HCT116 (cell line): ENCODE measurements around the gene MELTF. TPM values are rescaled to one million over a fixed set of nuclear protein-coding genes. Genes with fewer than 3 reads are reported as not detected.

Source experiments
- ATAC-seq: fragments of 200-7000 bp; cut with Tn5 transposase; 2 replicates; pipeline ENCODE4 v1.9.1; 2020; ENCODE audit warnings: mild to moderate bottlenecking, moderate library complexity
- BruUV-seq: library from RNA; stranded (reverse); fragments of 400-500 nt; replicated peaks from 2 replicates; lab custom pipeline; 2021; lab: Mats Ljungman, UMichigan
- CTCF ChIA-PET: fragments of 300-600 bp; sonication (Branson Sonifier 250); formaldehyde crosslinking; loops from one replicate; lab custom pipeline; 2021; ENCODE audit warnings: antibody characterized with exemption; lab: Charles Lee
- POLR2A ChIA-PET: fragments of 300-600, 350-600 bp; sonication (Branson Sonifier 250); formaldehyde crosslinking; loops from one replicate; lab custom pipeline; 2021; ENCODE audit warnings: antibody characterized with exemption; lab: Charles Lee
- RAD21 ChIA-PET, 2 experiments: fragments of 300-600 bp; sonication (Branson Sonifier 250); formaldehyde crosslinking; loops; one replicate each; lab custom pipeline; 2023; ENCODE audit warnings: low total read pairs in 2 of 2; ENCODE audit not compliant: uncharacterized antibody in 2 of 2, unreplicated experiment in 2 of 2, low non-redundant PET in 1 of 2; lab: Charles Lee
- DNase-seq: peaks from one replicate; pipeline ENCODE4 v3.0.0-alpha.2; 2010; ENCODE audit warnings: low read depth, low spot score
- H2AFZ ChIP-seq: fragments of 200-600 bp; shearing (Covaris generic), sonication (generic); 2 replicates; pipeline ENCODE4 v1.6.1; 2017; ENCODE audit warnings: low read depth, mixed run types, mixed read lengths, antibody characterized with exemption, low read length; ENCODE audit not compliant: poor library complexity, severe bottlenecking
- H3K27ac ChIP-seq: 2 replicates; pipeline ENCODE4 v1.5.1; 2012; ENCODE audit warnings: low read depth, low read length
- H3K27me3 ChIP-seq: fragments of 200-600 bp; sonication (generic); 2 replicates; pipeline ENCODE4 v1.6.1; 2016; ENCODE audit warnings: mixed run types, low read length, mixed read lengths; ENCODE audit not compliant: insufficient read depth
- H3K36me3 ChIP-seq, 2 experiments: fragments of 200-500 bp in 1 of 2; fragments of 200-600 bp in 1 of 2; sonication (Bioruptor generic) in 1 of 2; sonication (generic) in 1 of 2; 2 replicates each; pipeline versions ENCODE4 v1.5.1 to v1.6.1; 2014 to 2016; ENCODE audit warnings: low read length in 2 of 2, inconsistent platforms in 1 of 2, mixed read lengths in 1 of 2, mixed run types in 1 of 2; ENCODE audit not compliant: insufficient read depth in 2 of 2, control insufficient read depth in 1 of 2
- H3K4me1 ChIP-seq, 2 experiments: fragments of 200-600 bp in 1 of 2; sonication (generic) in 1 of 2; 2 replicates each; pipeline versions ENCODE4 v1.5.1 to v1.6.1; 2012 to 2017; ENCODE audit warnings: low read length in 2 of 2, inconsistent platforms in 1 of 2, mild to moderate bottlenecking in 1 of 2, mixed read lengths in 1 of 2, mixed run types in 1 of 2, moderate library complexity in 1 of 2; ENCODE audit not compliant: insufficient read depth in 2 of 2, control insufficient read depth in 1 of 2
- H3K4me2 ChIP-seq: fragments of 200-600 bp; sonication (generic); 2 replicates; pipeline ENCODE4 v1.6.1; 2017; ENCODE audit warnings: mixed run types, low read length, mixed read lengths
- H3K4me3 ChIP-seq, 2 experiments: fragments of 200-600 bp in 1 of 2; sonication (generic) in 1 of 2; replicated peaks in 1 of 2; 2 replicates each; pipeline ENCODE4 v1.5.1; 2011 to 2016; ENCODE audit warnings: low read length in 2 of 2, control low read depth in 1 of 2, low read depth in 1 of 2, mild to moderate bottlenecking in 1 of 2, mixed read lengths in 1 of 2, mixed run types in 1 of 2
- H3K79me2 ChIP-seq: fragments of 200-600 bp; sonication (generic); 2 replicates; pipeline ENCODE4 v1.6.1; 2017; ENCODE audit warnings: mild to moderate bottlenecking, mixed run types, low read length, moderate library complexity, mixed read lengths; ENCODE audit not compliant: insufficient read depth
- H3K9ac ChIP-seq: fragments of 200-600 bp; sonication (generic); 2 replicates; pipeline ENCODE4 v1.6.1; 2016; ENCODE audit warnings: low read length, mixed read lengths
- H3K9me2 ChIP-seq: fragments of 200-600 bp; sonication (generic), shearing (Covaris generic); 2 replicates; pipeline ENCODE4 v1.6.1; 2017; ENCODE audit warnings: mixed run types, mild to moderate bottlenecking, moderate library complexity; ENCODE audit not compliant: insufficient read depth
- H3K9me3 ChIP-seq, 2 experiments: fragments of 200-500 bp in 1 of 2; fragments of 200-600 bp in 1 of 2; sonication (Bioruptor generic) in 1 of 2; sonication (generic) in 1 of 2; 2 replicates each; pipeline ENCODE4 v1.6.1; 2014 to 2017; ENCODE audit warnings: low read length in 2 of 2, mixed read lengths in 2 of 2, inconsistent platforms in 1 of 2, low read depth in 1 of 2, mild to moderate bottlenecking in 1 of 2, mixed run types in 1 of 2, moderate library complexity in 1 of 2; ENCODE audit not compliant: control insufficient read depth in 1 of 2, insufficient read depth in 1 of 2
- H4K20me1 ChIP-seq: fragments of 200-600 bp; sonication (generic), shearing (Covaris generic); 2 replicates; pipeline ENCODE4 v1.6.1; 2017; ENCODE audit warnings: mixed run types, mild to moderate bottlenecking, moderate library complexity; ENCODE audit not compliant: insufficient read depth
- CEBPB ChIP-seq: IDR thresholded peaks from 2 replicates; pipeline ENCODE4 v1.6.1; 2012; ENCODE audit warnings: low read depth
- CTCF ChIP-seq, 3 experiments: fragments of 200-600 bp in 1 of 3; sonication (generic) in 1 of 3; IDR thresholded peaks in 2 of 3; conservative IDR thresholded peaks in 1 of 3; 2 replicates each; pipeline ENCODE4 v1.5.1; 2012 to 2017; ENCODE audit warnings: low read depth in 2 of 3, low read length in 2 of 3, antibody characterized with exemption in 1 of 3, borderline replicate concordance in 1 of 3, control low read depth in 1 of 3, mild to moderate bottlenecking in 1 of 3, mixed read lengths in 1 of 3, mixed run types in 1 of 3, moderate library complexity in 1 of 3; ENCODE audit not compliant: insufficient read depth in 1 of 3
- EGR1 ChIP-seq: IDR thresholded peaks from 2 replicates; pipeline ENCODE4 v1.6.1; 2012; ENCODE audit warnings: low read depth
- ELF1 ChIP-seq: IDR thresholded peaks from 2 replicates; pipeline ENCODE4 v1.6.1; 2012; ENCODE audit warnings: low read depth, borderline replicate concordance
- EZH2phosphoT487 ChIP-seq: fragments of 200-600 bp; IDR thresholded peaks from 2 replicates; pipeline ENCODE4 v1.6.1; 2018; ENCODE audit warnings: antibody characterized with exemption, borderline replicate concordance
- FOSL1 ChIP-seq: IDR thresholded peaks from 2 replicates; pipeline ENCODE4 v1.6.1; 2012; ENCODE audit warnings: low read depth
- POLR2A ChIP-seq: IDR thresholded peaks from 2 replicates; pipeline ENCODE4 v1.7.0; 2011; ENCODE audit warnings: borderline replicate concordance; ENCODE audit not compliant: insufficient read depth, insufficient read length; ENCODE audit errors: extremely low read depth
- RAD21 ChIP-seq: IDR thresholded peaks from 2 replicates; pipeline ENCODE4 v1.6.1; 2012; ENCODE audit warnings: low read depth, mild to moderate bottlenecking
- SIN3A ChIP-seq: IDR thresholded peaks from 2 replicates; pipeline ENCODE4 v1.6.1; 2012; ENCODE audit warnings: low read depth
- SP1 ChIP-seq: IDR thresholded peaks from 2 replicates; pipeline ENCODE4 v1.6.1; 2012; ENCODE audit warnings: low read depth
- SRF ChIP-seq: IDR thresholded peaks from 2 replicates; pipeline ENCODE4 v1.6.1; 2012; ENCODE audit warnings: low read depth
- YY1 ChIP-seq: IDR thresholded peaks from 2 replicates; pipeline ENCODE4 v1.6.1; 2011; ENCODE audit warnings: low read length, low read depth, moderate library complexity, mild to moderate bottlenecking; ENCODE audit not compliant: insufficient replicate concordance; ENCODE audit errors: extremely low read depth
- ZFX ChIP-seq: fragments of 450-650 bp; IDR thresholded peaks from 2 replicates; pipeline ENCODE4 v1.6.1; 2017
- ZNF274 ChIP-seq: fragments of 200-500 bp; sonication (Bioruptor generic); IDR thresholded peaks from 2 replicates; pipeline ENCODE4 v1.6.1; 2014; ENCODE audit warnings: mild to moderate bottlenecking, low read depth, low read length, inconsistent platforms
- intact Hi-C: fragments of 100-400 bp; cut with micrococcal nuclease; formaldehyde crosslinking; loops from 2 replicates; pipeline ENCODE4 v1.10.0; 2022
- total RNA-seq: library from RNA; stranded (reverse); gene quantifications from one replicate; pipeline ENCODE4 v1.2.1, GENCODE V29; 2021; ENCODE audit not compliant: unreplicated experiment
- TF ChIP-seq, protein P1 (sequence below): IDR thresholded peaks from 2 replicates; pipeline ENCODE4 v1.6.1; 2012
- TF ChIP-seq, protein P2 (sequence below): IDR thresholded peaks from 2 replicates; pipeline ENCODE4 v1.6.1; 2011; ENCODE audit warnings: mild to moderate bottlenecking, low read length, moderate library complexity; ENCODE audit not compliant: insufficient replicate concordance; ENCODE audit errors: extremely low read depth
- TF ChIP-seq, protein P3 (sequence below): IDR thresholded peaks from 2 replicates; pipeline ENCODE4 v1.6.1; 2012

Gene MELTF
- total RNA-seq, 1 experiment from 2014 or later, result 47.6 TPM

- TF ChIP-seq EZH2phosphoT487 (no peak), ZFX (no peak), ZNF274 (no peak), CTCF (IDR thresholded peaks at IDR 0.05 in 2 of 3, conservative IDR thresholded peaks at IDR 0.05 in 1 of 3; ENCODE audit: borderline replicate concordance in 1 of 3, insufficient read depth in 1 of 3, low read depth in 2 of 3, low read length in 2 of 3) (no peak), YY1 (no peak)
- TF ChIP-seq, all 23 proteins: peak for 0
- H3K27me3 ChIP-seq, result no peaks in the 10 kb centered on the region
Observed at GRCh38 chr3:197014942-197015575, 14.6 kb downstream of the MELTF start.

DNA sequence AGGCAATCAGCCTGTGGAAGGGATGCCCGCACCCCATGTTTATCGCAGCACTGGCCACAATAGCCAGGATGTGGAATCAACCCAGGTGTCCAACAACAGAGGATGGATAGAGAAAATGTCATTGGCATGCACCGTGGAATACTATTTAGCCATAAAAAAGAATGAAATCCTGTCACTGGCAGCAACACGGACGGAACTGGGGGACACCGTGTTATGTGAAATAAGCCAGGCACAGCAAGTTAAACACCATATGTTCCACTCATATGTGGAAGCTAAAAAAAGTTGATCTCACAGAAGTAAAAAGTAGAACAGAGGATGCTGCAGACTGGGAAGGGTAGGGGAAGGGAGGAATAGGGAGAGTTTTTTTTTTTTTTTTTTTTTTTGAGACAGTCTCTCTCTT, 15.6 kb downstream of the MELTF start:
- RAD21 ChIA-PET, result no interaction called here
- no peak for TF ChIP-seq SP1
- TF ChIP-seq YY1, result no peak
- no peak for TF ChIP-seq ZNF274
- TF ChIP-seq POLR2A, result no peak
- TF ChIP-seq RAD21, result no peak
- no peak for TF ChIP-seq SRF
- TF ChIP-seq, protein P1, sequence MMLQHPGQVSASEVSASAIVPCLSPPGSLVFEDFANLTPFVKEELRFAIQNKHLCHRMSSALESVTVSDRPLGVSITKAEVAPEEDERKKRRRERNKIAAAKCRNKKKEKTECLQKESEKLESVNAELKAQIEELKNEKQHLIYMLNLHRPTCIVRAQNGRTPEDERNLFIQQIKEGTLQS, result no peak
- no peak for TF ChIP-seq FOSL1
- no peak for TF ChIP-seq CEBPB
- TF ChIP-seq ELF1, result no peak
- TF ChIP-seq SIN3A, result no peak
- TF ChIP-seq, protein P2, sequence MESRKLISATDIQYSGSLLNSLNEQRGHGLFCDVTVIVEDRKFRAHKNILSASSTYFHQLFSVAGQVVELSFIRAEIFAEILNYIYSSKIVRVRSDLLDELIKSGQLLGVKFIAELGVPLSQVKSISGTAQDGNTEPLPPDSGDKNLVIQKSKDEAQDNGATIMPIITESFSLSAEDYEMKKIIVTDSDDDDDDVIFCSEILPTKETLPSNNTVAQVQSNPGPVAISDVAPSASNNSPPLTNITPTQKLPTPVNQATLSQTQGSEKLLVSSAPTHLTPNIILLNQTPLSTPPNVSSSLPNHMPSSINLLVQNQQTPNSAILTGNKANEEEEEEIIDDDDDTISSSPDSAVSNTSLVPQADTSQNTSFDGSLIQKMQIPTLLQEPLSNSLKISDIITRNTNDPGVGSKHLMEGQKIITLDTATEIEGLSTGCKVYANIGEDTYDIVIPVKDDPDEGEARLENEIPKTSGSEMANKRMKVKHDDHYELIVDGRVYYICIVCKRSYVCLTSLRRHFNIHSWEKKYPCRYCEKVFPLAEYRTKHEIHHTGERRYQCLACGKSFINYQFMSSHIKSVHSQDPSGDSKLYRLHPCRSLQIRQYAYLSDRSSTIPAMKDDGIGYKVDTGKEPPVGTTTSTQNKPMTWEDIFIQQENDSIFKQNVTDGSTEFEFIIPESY, result no peak
- TF ChIP-seq, protein P3, sequence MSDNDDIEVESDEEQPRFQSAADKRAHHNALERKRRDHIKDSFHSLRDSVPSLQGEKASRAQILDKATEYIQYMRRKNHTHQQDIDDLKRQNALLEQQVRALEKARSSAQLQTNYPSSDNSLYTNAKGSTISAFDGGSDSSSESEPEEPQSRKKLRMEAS, result no peak
- TF ChIP-seq EGR1, result no peak
- no peak for TF ChIP-seq EZH2phosphoT487

More at GRCh38 chr3:197014942-197015575, 14.6 kb downstream of the MELTF start:
- ATAC-seq, result no peak
- no peak for DNase-seq
- H3K79me2 ChIP-seq, result no peaks in the 10 kb centered on the region
- H3K4me2 ChIP-seq, result no peak overlapping the region
- H3K4me1 ChIP-seq, result peaks cover 0 to 8% of the 10 kb centered on the region in 2 experiments; a peak in 1 of 4 replicates
- H3K27ac ChIP-seq, result no peak overlapping the region
- intact Hi-C loops, result no loop called here
- ChIA-PET RAD21 (no interaction called here), CTCF (no interaction called here), POLR2A (no interaction called here)
- H3K9me2 ChIP-seq, result no peaks in the 10 kb centered on the region
- no peak overlapping the region for H3K9ac ChIP-seq
- no peaks in the 10 kb centered on the region for H4K20me1 ChIP-seq
- H2AFZ ChIP-seq, result no peak overlapping the region
- H3K4me3 ChIP-seq, result no peak overlapping the region
- BruUV-seq, result no TSS peak
- no peaks in the 10 kb centered on the region for H3K36me3 ChIP-seq
- H3K9me3 ChIP-seq, result no peaks in the 10 kb centered on the region

More for the DNA sequence above, 15.6 kb downstream of the MELTF start:
- no peaks in the 10 kb centered on the region for H3K9me2 ChIP-seq
- ChIA-PET CTCF (no interaction called here), POLR2A (no interaction called here)
- no TSS peak for BruUV-seq
- H3K4me3 ChIP-seq, result no peak overlapping the region
- no peak for DNase-seq
- H3K9me3 ChIP-seq, result no peaks in the 10 kb centered on the region
- no peak overlapping the region for H3K27ac ChIP-seq
- H3K9ac ChIP-seq, result no peak overlapping the region
- H3K36me3 ChIP-seq, result no peaks in the 10 kb centered on the region
- no peaks in the 10 kb centered on the region for H3K27me3 ChIP-seq
- H4K20me1 ChIP-seq, result no peaks in the 10 kb centered on the region
- no peaks in the 10 kb centered on the region for H3K79me2 ChIP-seq
- intact Hi-C loops, result no loop called here
- no peak overlapping the region for H3K4me2 ChIP-seq
- no peak overlapping the region for H2AFZ ChIP-seq
- no peak for ATAC-seq
- H3K4me1 ChIP-seq, result peaks cover 0 to 2% of the 10 kb centered on the region in 2 experiments; a peak in 1 of 4 replicates
